K562 (cell line): ENCODE measurements around the gene STPG2. TPM values are rescaled to one million over a fixed set of nuclear protein-coding genes. Genes with fewer than 3 reads are reported as not detected.

Experiments
- polyA plus RNA-seq, 8 experiments: library from polyadenylated mRNA; depleted of rRNA in 4 of 8; stranded (reverse) in 5 of 8; unstranded in 3 of 8; fragments of >200 nt; fragmentation: Nextera tagmentation in 2 of 8; fragmentation: Illumina TruSeq in 1 of 8; extraction: Ambion mirVana in 2 of 8; extraction: Trizol in 1 of 8; gene quantifications; 2 replicates each; pipeline versions ENCODE4 v1.2.1 to v1.2.3, GENCODE V29; 2011 to 2014; ENCODE audit warnings: inconsistent platforms in 1 of 8, missing spikeins in 1 of 8
- total RNA-seq, 7 experiments: library from RNA; depleted of rRNA in 6 of 7; stranded (reverse); fragments of >200 nt in 6 of 7; fragmentation: Illumina TruSeq in 2 of 7; extraction: Trizol in 2 of 7; gene quantifications; 2 replicates each; pipeline versions ENCODE4 v1.2.1 to v1.2.3, GENCODE V29; 2011 to 2021; ENCODE audit warnings: low replicate concordance in 1 of 7

The STPG2 gene
- total and polyA plus RNA-seq, 9 of the 15 experiments (the other 6 are each of a cell fraction or from before 2014, with no cell fraction given): not detected

Other genes starting within 250 kb of the STPG2 start
- 22.7 and 30.1 TPM in 2 replicates for gene RAP1GDS1, start 117.9 kb upstream of the STPG2 start, total RNA-seq (2014; rRNA removed)
- 44.0 and 49.6 TPM in 2 replicates for gene RAP1GDS1, start 117.9 kb upstream of the STPG2 start, total RNA-seq (2014; rRNA removed; fragmentation: Illumina TruSeq; extraction: Trizol)
- gene RAP1GDS1, start 117.9 kb upstream of the STPG2 start, total RNA-seq (2015; rRNA removed; fragmentation: Illumina TruSeq; extraction: Trizol): 26.8 and 31.5 TPM in 2 replicates
- gene RAP1GDS1, start 117.9 kb upstream of the STPG2 start, total RNA-seq (2021): 34.4 and 35.2 TPM in 2 replicates
- 43.4 and 55.6 TPM in 2 replicates for gene RAP1GDS1, start 117.9 kb upstream of the STPG2 start, polyA plus RNA-seq (2011; rRNA removed)
- 31.1 TPM in 2 replicates for gene RAP1GDS1, start 117.9 kb upstream of the STPG2 start, polyA plus RNA-seq (2014; fragmentation: Illumina TruSeq; extraction: Trizol)
- 10 to 100 TPM; 27.2 to 28.2 TPM for gene RAP1GDS1, start 117.9 kb upstream of the STPG2 start, polyA plus RNA-seq (2014; fragmentation: Nextera tagmentation; extraction: Ambion mirVana)
- gene RAP1GDS1, start 117.9 kb upstream of the STPG2 start, polyA plus RNA-seq (2014; rRNA removed): 32.9 and 40.5 TPM in 2 replicates